Measurements from ENCODE around the gene ARHGEF11.

Gene ARHGEF11

GRCh38 chr1:157000686-157001085, 44.9 kb downstream of the ARHGEF11 start:
- H3K27me3 ChIP-seq (ENCODE audit: insufficient read depth, low read depth): no peaks in the 10 kb centered on the region
- H3K4me1 ChIP-seq (ENCODE audit: low read depth, poor library complexity, severe bottlenecking): peaks cover 10% of the 10 kb centered on the region
- TF ChIP-seq CTCF (conservative IDR thresholded peaks at IDR 0.05; ENCODE audit: low read depth, low read length): no peak
- H3K79me2 ChIP-seq (ENCODE audit: insufficient read depth, low read depth): no peaks in the 10 kb centered on the region
- H2AFZ ChIP-seq (ENCODE audit: low read depth): no peak overlapping the region
- no peak overlapping the region for H3K27ac ChIP-seq
- H3K36me3 ChIP-seq (ENCODE audit: insufficient read depth): no peaks in the 10 kb centered on the region
- no peak overlapping the region for H3K9ac ChIP-seq
- H4K20me1 ChIP-seq (ENCODE audit: insufficient read depth): peaks cover 3% of the 10 kb centered on the region; the same call in 1 of the 2 replicates
- H3K4me2 ChIP-seq: no peak overlapping the region
- no peak overlapping the region for H3K4me3 ChIP-seq (IDR thresholded peaks at IDR 0.05; ENCODE audit: insufficient read depth, low read depth, low read length)

GRCh38 chr1:156999596-157000320, 45.8 kb downstream of the ARHGEF11 start:
- peaks cover 3% of the 10 kb centered on the region; the same call in 1 of the 2 replicates for H4K20me1 ChIP-seq (ENCODE audit: insufficient read depth)
- H3K9ac ChIP-seq: no peak overlapping the region
- no peaks in the 10 kb centered on the region for H3K36me3 ChIP-seq (ENCODE audit: insufficient read depth)
- no peaks in the 10 kb centered on the region for H3K79me2 ChIP-seq (ENCODE audit: insufficient read depth, low read depth)
- no peak overlapping the region for H3K4me3 ChIP-seq (IDR thresholded peaks at IDR 0.05; ENCODE audit: insufficient read depth, low read depth, low read length)
- TF ChIP-seq CTCF (conservative IDR thresholded peaks at IDR 0.05; ENCODE audit: low read depth, low read length): no peak
- peaks cover 10% of the 10 kb centered on the region for H3K4me1 ChIP-seq (ENCODE audit: low read depth, poor library complexity, severe bottlenecking)
- no peak overlapping the region for H3K4me2 ChIP-seq
- H2AFZ ChIP-seq (ENCODE audit: low read depth): no peak overlapping the region
- no peaks in the 10 kb centered on the region for H3K27me3 ChIP-seq (ENCODE audit: insufficient read depth, low read depth)
- H3K27ac ChIP-seq: no peak overlapping the region

GRCh38 chr1:156998840-156999500, 46.6 kb downstream of the ARHGEF11 start:
- Histone ChIP-seq H3K79me2 (ENCODE audit: insufficient read depth, low read depth) (no peaks in the 10 kb centered on the region), H3K27ac (no peak overlapping the region), H3K4me2 (no peak overlapping the region), H2AFZ (ENCODE audit: low read depth) (no peak overlapping the region), H3K4me3 (IDR thresholded peaks at IDR 0.05; ENCODE audit: insufficient read depth, low read depth, low read length) (no peak overlapping the region), H3K9ac (no peak overlapping the region), H4K20me1 (ENCODE audit: insufficient read depth) (peaks cover 3% of the 10 kb centered on the region; the same call in 1 of the 2 replicates), H3K27me3 (ENCODE audit: insufficient read depth, low read depth) (no peaks in the 10 kb centered on the region), H3K36me3 (ENCODE audit: insufficient read depth) (no peaks in the 10 kb centered on the region), H3K4me1 (ENCODE audit: low read depth, poor library complexity, severe bottlenecking) (peaks cover 10% of the 10 kb centered on the region)
- no peak for TF ChIP-seq CTCF (conservative IDR thresholded peaks at IDR 0.05; ENCODE audit: low read depth, low read length)

GRCh38 chr1:156998301-156998700, 47.2 kb downstream of the ARHGEF11 start:
- Histone ChIP-seq H3K4me3 (IDR thresholded peaks at IDR 0.05; ENCODE audit: insufficient read depth, low read depth, low read length) (no peak overlapping the region), H3K79me2 (ENCODE audit: insufficient read depth, low read depth) (no peaks in the 10 kb centered on the region), H3K27ac (no peak overlapping the region), H3K4me2 (no peak overlapping the region), H3K36me3 (ENCODE audit: insufficient read depth) (no peaks in the 10 kb centered on the region), H3K9ac (no peak overlapping the region), H3K4me1 (ENCODE audit: low read depth, poor library complexity, severe bottlenecking) (peaks cover 4% of the 10 kb centered on the region), H3K27me3 (ENCODE audit: insufficient read depth, low read depth) (no peaks in the 10 kb centered on the region), H4K20me1 (ENCODE audit: insufficient read depth) (peaks cover 3% of the 10 kb centered on the region; the same call in 1 of the 2 replicates), H2AFZ (ENCODE audit: low read depth) (no peak overlapping the region)
- no peak for TF ChIP-seq CTCF (conservative IDR thresholded peaks at IDR 0.05; ENCODE audit: low read depth, low read length)
